Midbrain (tissue), 1 donor: ENCODE results near the gene CAMKK2.
"Not testable (repeated sequence)": the region's sequence is repeated elsewhere in the genome, so short reads cannot be mapped to it uniquely, and the experiment has no call there.

ENCODE experiments used
- DNase-seq: peaks from one replicate; lab custom pipeline; 2025; lab: John Stamatoyannopoulos, UW

The CAMKK2 gene

DNA sequence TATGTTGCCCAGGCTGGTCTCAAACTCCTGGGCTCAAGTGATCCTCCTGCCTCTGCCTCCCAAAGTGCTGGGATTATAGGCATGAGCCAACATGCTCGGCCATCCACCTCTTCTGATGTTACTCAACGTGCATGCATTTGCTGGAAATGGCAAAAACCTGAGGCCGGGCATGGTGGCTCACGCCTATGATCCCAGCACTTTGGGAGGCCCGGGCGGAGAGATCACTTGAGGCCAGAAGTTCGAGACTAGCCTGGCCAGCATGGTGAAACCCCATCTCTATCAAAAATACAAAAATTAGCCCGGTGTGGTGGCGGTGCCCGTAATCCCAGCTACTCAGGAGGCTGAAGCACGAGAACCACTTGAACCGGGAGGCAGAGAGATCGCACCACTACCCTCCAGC, 1.9 kb upstream of the CAMKK2 start:
- DNase-seq: not testable (repeated sequence)

DNA sequence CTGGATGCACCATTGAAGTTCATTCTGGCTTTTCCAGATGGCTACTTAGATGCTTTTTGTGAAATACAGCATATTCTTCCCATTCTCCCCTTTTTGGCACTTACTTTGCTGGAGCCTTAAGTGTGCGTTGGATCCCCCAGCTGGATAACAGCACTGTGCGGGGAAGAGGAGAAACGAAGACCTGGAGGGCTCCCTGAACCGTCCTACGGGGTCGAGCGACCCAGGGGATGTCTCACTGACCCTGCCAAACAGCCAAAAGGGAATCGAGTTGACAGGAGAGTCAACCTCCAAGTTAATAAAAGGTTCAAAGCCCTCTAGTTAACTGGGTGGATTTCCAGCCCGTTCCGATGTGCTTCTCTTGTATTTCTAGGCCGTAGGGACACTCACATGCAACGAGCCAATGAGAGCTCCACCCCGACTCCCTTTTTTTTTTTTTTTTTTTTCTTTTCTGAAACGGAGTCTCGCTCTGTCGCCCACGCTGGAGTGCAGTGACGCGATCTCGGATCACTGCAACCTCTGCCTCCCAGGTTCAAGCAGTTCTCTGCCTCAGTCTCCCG, 1.0 kb upstream of the CAMKK2 start:
- DNase-seq: no peak

DNA sequence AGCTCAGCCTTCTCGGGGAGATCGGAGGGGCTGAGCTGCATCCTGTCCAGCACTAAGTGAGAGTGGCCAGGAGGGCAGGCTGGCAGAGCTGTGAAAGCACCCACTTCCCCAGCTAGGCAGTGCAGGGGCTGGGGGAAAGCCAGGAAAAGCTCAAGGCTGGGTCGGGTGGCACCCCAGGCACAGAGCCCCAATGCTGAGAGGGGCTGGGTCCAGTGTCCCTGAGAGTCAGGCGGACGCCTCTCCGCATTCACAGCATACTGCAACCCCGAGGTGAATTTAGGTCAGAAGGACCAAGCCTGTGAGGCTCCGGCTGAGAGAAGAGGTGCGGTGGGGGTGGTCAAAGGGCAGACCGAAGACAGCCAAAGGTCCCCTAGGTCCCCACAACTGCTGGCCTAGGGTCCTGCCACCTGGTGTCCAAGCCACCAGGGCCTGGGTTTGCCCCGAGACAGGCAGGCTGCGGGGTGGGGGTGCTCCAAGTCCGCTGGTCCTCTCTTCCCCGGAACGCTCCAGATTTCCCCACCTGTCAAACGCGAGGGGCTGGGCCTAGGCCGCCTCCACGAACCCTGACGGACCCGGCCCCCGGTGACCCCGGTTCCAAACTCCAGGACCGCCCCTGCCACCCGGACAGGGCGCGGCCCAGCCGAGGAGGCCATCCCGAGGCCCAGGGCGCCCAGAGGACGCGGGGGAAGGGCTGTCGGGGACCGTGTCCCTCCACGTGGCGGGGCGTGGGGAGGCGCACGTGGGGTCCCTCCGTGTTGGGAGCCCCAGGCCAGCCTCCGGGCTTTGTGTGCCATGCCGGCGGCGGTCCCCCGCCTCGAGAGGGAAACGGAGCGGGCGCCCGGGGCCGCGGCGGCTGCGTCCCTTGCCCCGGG, 527 bp downstream of the CAMKK2 start:
- DNase-seq: no peak

DNA sequence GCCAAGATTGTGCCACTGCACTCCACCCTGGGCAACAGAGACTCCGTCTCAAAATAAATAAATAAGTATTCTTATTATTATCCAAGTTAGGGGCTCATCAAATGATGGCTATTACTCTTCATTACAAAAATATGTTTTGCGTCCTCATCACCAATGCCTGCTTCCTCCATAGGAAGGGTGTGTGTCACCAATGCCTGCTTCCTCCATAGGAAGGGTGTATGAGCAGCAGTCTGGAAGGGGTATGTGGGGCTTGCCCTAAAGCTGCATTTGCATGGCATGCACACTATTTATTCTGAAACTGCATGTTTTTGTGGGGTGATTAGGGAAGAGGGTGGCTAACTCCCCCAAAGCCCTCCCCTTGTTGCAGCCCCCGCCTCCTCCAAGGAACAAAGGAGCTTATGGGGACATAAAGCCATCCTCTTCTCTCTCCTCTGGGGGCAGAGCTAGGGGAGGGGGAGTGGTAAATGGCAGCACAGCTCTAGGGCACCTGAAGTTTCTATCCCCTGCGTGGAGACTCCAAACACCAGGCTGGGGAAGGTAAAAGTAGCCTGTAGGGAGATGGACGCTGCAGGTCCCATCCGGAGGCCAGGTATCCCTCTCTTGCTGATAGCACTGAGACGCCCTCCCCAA, 1.3 kb downstream of the CAMKK2 start:
- no peak for DNase-seq

DNA sequence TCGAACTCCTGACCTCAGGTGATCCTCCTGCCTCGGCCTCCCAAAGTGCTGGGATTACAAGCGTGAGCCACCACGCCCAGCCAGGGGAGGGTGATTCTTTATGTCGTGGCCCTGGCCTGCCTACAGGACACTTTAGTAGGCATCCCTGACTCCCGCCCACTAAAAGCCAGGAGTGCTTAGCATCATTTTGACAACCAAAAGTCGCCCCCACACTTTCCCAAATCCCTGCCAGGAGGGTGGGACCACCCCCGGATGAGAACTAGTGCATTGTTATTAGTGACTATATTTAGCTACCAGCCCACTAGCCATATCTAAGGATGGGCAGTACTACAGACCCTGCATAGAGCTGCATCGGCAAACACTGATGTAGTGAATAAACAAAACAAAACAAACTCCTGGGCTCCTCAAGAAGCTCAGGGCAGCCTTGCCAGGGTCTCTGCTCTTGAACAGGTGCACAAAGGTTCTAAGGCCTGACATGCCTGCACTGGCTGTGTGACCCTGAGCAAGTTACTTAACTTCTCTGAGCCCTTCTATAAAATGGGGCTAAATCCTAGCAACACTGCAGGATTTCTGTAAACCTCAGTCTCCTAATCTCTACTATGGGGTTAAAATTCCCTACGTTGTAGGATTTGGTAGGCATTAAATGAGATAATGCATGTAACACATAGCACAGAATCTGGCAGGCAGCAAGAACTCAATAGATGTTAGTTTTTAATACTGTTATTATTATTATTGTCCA, 2.2 kb downstream of the CAMKK2 start:
- no peak for DNase-seq

DNA sequence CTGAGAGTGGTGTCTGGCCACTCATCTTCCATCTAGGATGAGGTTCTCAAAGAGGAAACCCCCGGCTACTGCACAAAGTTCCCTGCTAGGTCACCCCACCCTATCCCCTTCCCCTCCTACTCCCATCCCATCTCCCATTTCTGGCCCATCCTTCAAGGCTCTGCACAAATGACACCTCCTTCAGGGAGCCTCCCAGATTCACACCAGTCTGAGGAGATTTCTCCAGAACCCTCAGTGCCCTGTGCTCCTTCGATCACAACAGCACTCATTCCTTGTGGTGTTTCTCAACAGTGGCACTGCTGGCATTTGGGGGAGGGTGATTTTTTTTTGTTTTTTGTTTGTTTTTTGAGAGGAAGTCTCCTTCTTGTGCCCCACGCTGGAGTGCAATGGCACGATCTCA, 2.9 kb downstream of the CAMKK2 start:
- no peak for DNase-seq

DNA sequence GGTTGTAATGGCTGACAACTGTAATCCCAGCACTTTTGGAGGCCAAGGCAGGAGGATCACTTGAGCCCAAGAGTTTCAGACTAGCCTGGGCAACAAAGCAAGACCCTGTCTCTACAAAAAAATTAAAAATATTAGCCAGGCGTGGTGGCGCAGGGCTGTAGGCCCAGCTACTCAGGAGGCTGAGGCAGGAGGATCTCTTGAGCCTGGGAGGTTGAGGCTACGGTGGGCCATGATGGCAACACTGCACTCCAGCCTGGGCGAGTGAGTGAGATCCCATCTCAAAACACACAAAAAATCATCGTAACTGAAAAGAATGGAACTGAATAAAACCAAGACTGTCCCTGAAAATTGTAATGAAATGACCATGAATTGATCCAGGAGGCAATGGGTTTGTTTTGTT, 6.1 kb downstream of the CAMKK2 start:
- DNase-seq: no peak

DNA sequence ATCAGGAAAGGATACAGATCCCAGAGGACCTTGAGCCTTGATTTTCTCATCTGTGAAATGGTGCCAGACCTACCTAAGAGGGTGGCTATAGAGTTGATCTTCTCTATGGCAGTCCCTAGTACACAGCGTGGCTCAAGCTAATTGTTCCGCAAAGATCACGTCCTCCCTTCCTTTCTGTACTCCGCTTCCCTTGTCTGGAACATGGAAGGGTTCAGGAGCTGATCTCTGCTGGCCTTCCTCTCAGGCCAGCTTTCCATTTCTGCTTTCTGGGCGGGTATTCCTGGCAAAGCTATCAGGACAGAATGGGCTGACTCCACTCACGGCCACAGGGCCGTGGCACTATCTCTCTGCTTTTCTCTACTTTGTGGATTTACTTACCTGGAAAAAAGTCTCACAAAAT, 6.5 kb downstream of the CAMKK2 start:
- DNase-seq: no peak

DNA sequence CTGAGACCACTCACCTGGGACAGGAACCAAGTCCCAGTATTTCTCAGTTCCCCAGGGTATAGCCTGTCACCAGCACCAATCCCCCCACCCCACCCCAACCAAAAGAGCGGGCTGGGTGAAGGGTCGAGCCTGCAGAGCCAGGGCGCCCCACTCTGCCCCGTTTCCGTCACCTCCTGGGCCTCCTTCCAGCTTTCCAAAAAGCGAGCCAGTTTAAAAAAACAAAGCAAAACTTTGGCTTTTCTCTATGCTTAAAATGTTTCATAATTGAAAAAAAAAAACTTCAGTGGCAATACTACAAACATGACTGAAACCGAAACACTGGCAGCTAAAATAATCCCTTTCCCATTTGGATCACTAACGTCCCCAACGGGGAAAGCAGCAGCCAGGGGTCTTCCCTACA, 7.5 kb downstream of the CAMKK2 start:
- DNase-seq: no peak

DNA sequence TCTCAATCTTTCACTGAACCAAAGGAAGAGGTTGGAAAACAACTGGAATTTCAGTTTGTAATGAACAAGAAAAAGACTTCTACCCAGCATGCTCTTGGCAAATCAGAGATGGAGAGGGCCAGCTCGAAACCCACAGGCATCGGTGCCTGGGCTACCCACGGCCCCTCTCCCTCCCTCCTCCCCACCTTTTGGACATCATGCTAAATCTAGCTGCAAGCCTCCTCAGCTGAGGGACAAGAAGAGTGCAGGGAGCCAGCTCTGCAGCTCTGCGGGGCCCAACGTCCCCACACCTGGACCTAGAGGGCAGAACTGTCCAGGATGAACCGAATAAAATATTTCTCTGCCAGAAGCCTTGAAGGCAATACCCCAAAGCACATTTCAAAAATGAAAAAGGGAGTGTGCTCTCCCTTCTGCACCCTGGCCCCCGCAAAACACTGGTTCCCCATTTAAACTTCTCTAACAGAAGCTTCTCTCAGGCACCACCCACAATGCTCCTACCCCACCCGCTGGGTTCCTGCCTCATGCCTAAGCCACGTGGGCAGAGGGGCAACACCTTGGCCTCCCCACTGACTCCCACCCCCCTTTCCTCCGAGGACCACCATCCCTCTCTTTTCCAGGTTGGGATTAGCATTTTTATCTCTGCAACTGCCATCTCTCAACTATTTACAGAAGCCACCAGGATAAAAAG, 8.2 kb downstream of the CAMKK2 start:
- no peak for DNase-seq

DNA sequence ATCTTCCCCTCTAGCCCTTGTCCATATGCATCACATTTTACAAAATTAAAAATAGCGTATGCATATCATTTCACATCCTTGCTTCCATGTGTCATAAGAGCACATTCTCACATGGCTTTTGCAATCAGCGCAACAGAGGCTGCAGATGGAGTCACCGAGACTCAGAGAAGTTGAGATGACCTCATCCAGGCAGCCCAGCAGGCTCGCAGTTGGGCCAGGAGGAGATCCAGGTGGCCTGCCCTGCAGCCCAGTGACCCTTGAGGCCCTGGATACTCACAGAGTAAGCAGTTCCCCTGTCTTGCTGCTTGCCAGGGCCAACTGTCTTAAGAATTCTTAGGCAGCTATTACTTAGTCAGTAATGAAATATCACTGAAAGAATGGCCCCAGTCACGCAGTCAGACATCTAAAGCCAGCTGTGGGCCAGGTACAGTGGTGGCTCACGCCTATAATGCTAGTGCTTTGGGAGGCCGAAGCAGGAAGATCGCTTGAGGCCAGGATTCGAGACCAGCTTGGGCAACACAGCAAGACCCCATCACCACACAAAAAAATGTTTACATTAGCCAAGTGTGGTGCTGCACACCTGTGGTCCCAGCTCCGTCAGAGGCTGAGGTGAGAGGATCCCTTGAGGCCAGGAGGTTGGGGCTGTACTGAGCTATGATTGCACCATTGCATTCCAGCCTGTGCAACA, 9.1 kb downstream of the CAMKK2 start:
- DNase-seq: no peak

DNA sequence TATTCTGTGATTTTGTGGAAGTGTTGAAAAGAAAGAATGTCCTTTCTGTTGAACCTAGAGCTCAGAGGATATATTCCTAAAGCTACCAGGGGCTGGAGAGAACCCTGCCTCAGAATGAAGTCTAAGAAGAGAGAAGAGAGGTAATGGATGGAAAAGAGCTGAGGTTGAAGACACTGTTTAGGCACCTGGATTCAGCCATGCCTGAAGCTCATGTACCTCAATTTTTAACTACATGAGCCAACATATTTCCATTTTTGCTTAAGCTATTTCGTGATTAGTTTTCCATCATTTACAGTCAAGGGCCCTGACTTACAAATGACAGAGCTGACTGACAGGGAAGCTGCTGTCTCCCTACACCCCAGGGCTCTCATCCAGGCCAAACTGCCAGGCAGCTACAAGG, 10.7 kb downstream of the CAMKK2 start:
- no peak for DNase-seq

DNA sequence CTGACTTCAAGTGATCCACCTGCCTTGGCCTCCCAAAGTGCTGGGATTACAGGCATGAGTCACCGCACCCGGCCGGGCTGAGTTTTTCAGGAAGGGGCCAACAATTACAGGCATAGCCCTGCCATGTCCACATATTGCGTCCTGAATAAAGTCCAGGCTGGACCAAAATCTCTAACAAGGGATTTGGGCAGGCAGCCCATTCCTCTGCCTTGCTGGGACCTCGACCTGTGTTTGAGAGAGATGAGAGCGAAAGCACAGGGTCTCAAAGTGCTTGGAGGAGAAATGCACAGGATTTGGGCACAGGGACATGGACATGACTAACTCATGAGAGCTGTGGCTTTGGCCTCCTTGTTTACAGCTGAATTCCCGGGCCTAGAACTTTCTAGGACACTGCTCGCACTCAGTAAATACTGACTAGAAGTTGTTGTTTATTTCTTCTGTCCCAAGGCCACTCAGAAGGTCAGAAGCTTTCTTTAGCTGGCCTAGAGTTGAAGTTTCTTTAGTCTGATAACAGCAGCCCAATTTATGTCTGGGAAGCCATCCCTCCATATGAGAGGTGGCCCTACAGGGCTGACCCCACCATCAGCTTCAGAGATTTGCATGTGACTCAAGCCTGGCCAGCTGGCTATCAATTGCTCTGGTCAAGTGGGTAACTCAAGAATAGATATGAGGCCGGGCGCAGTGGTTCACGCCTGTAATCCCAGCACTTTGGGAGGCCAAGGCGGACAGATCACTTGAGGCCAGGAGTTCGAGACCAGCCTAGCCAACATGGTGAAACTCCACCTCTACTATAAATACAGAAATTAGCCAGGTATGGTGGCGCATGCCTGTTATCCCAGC, 11.7 kb downstream of the CAMKK2 start:
- no peak for DNase-seq

DNA sequence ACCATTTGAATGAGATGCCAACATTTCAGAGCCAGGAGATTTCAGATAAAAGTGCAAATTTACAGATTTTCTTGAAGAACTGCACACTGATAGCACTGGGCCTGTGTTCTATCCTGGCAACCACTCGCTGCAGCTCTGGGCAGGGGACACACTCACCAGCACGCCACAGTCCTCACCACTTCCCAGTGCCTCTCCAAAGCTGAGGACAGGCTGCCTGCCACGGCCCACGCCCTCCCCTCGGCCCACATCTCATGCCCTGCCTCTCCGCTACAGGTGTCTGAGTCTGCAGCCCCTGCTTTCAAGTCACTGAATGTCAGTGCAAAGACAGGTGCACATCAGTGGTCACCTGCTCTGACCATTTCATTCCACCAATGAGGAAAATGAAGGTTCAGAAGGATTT, 12.7 kb downstream of the CAMKK2 start:
- no peak for DNase-seq

DNA sequence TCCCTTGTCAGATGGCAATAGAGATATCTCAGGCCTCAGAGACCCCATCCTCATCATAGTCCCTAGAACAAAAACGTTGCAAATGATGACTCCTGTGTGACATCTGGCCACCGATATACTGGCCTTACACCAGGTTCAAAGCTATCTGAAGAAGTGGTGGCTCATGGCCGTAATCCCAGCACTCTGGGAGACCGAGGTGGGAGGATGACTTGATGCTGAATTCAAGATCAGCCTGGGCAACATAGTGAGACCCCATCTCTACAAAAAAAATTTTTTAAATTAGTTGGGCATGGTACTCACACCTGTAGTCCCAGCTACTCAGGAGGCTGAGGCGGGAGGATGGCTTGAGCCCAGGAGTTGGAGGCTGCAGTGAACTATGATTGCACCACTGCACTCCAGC, 13.1 kb downstream of the CAMKK2 start:
- DNase-seq: no peak

DNA sequence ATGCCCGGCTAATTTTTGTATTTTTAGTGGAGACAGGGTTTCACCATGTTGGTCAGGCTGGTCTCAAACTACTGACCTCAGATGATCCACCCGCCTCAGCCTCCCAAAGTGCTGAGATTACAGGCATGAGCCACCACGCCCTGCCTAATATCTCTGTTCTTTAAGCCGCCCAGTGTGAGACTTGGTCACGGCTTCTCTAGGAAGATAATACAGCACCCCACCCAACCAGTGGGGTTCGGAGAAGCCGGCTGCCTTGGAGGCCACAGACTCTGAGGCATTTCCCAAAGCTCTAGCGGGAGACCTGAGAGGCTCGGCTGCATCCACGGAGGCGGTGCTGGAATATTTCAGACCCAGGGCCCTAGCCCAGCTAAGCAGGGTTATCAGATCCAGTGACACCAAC, 13.6 kb downstream of the CAMKK2 start:
- not testable (repeated sequence) for DNase-seq

DNA sequence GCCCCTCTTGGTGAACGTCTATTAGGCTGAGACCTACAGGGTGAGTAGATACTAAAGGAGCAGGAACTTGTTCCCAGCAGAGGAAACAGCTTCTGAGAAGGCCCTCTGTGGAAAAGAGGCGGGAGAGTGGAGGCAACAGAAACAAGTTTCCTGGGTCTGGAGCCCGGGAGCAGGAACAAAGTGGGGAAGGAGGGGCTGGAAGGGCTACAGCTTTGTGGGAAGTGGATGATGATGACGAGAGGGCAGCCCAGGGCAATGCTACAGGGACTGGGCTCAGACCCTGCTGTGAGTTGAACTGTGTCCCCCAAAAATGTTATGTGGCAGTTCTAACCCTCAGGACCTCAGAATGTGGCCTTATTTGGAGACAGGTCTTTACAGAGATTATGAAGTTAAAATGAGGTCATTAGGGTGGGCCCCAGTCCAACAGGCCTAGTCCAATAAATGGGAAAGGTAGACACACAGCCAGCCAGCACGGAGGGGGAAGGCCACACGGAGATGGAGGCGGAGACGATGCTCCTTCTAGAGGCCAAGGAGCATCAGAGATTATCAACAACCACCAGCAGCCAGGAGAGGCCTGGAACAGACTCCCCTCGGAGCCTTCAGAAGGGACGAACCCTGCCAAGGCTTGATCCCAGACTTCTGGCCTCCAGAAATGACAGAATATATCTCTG, 14.3 kb downstream of the CAMKK2 start:
- DNase-seq: no peak

DNA sequence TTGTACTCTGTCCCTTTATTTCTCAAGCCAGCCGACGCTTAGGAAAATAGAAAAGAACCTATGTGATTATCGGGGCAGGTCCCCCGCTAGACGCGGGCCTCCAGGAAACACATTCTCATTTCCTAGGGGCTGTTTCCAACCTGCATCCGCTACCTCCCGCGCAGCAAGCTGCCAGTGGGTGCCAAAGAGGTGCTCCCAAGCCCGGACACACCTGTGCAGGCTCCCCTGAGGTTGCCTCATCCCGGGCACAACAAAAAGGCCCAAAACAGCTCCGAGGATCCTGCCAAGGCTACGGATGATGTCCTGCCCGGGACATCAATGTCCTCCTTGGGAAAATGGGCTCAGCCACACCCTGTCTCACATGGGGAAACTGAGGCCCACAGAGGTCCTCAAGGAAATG, 15.4 kb downstream of the CAMKK2 start:
- DNase-seq: not testable (repeated sequence)

DNA sequence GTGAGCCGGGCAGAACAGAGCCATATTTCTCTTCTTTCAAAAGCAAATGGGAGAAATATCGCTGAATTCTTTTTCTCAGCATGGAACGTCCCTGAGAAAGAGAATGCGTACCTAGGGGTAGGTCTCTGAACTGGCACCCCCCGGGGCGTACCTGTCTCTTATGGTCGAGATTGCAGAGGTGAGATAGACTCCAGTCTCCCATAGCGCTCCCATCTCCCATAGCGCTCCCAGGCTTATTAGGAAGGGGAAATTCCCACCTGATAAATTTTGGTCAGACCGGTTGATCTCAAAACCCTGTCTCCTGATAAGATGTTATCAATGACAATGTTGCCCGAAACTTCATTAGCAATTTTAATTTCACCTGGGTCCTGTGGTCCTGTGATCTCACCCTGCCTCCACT, 16.0 kb downstream of the CAMKK2 start:
- DNase-seq: not testable (repeated sequence)

DNA sequence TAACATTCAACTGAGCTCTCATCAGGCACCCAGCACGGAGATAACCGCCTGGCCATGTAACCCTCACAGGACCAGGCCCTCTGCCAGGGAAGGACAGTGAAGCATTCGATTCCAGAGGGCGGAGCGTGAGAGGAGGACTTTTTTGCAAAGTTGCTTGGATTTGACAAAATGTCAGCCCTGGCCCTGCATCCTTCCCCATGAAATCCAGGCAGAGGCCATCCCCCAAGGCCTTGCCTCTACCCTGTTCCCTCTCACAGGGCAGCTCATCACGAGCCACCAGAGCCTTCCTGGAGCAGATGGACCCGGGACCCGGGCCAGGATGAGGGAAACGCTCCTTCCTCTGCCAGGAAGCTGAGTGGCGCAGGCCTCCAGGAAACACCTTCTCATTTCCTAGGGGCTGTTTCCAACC, 17.0 kb downstream of the CAMKK2 start:
- peak; percentile 19 for DNase-seq
